NB4 (cell line): Measurements from ENCODE around the gene RSF1.

Experiments used
- DNase-seq: peaks from one replicate; pipeline ENCODE4 v3.0.0; 2010; ENCODE audit warnings: low read depth
- H3K4me3 ChIP-seq: one replicate; pipeline ENCODE4 v1.5.1; 2011; ENCODE audit warnings: mild to moderate bottlenecking, low read depth, low read length, moderate library complexity
- CTCF ChIP-seq: IDR thresholded peaks from one replicate; pipeline ENCODE4 v1.5.1; 2012; ENCODE audit warnings: low read depth, low read length
- MAX ChIP-seq: IDR thresholded peaks from 2 replicates; pipeline ENCODE4 v1.6.1; 2011; ENCODE audit warnings: low read depth, low read length
- MYC ChIP-seq: IDR thresholded peaks from 2 replicates; pipeline ENCODE4 v1.6.1; 2011; ENCODE audit warnings: low read depth, low read length
- POLR2A ChIP-seq: IDR thresholded peaks from 2 replicates; pipeline ENCODE4 v1.6.1; 2011; ENCODE audit warnings: mild to moderate bottlenecking; ENCODE audit not compliant: insufficient read length; ENCODE audit errors: extremely low read depth

The RSF1 gene

GRCh38 chr11:77793972-77794371 lies 26.6 kb downstream of the RSF1 start:
- no peak overlapping the region for H3K4me3 ChIP-seq
- TF ChIP-seq MYC (no peak), CTCF (no peak), MAX (no peak), POLR2A (no peak)
- no peak for DNase-seq

- no peak for DNase-seq
- TF ChIP-seq MAX (no peak), POLR2A (no peak), MYC (no peak), CTCF (no peak)
- H3K4me3 ChIP-seq, result no peak overlapping the region
Measured at GRCh38 chr11:77791301-77791700, 29.2 kb downstream of the RSF1 start.

GRCh38 chr11:77789731-77790476 lies 30.6 kb downstream of the RSF1 start:
- DNase-seq, result no peak
- no peak overlapping the region for H3K4me3 ChIP-seq
- TF ChIP-seq MAX, result no peak
- no peak for TF ChIP-seq POLR2A
- TF ChIP-seq CTCF, result no peak
- TF ChIP-seq MYC, result no peak

- H3K4me3 ChIP-seq, result no peak overlapping the region
- TF ChIP-seq MYC (no peak), POLR2A (no peak), CTCF (no peak), MAX (no peak)
- DNase-seq, result no peak
Measured at GRCh38 chr11:77789061-77789730, 31.3 kb downstream of the RSF1 start.

GRCh38 chr11:77784572-77784971 lies 36.0 kb downstream of the RSF1 start:
- no peak for DNase-seq
- H3K4me3 ChIP-seq, result no peak overlapping the region
- TF ChIP-seq MAX, result no peak
- no peak for TF ChIP-seq MYC
- no peak for TF ChIP-seq CTCF
- TF ChIP-seq POLR2A, result no peak
